ENCODE data around the gene IL37. TPM values are rescaled to one million over a fixed set of nuclear protein-coding genes. Genes with fewer than 3 reads are reported as not detected.

The IL37 gene, protein sequence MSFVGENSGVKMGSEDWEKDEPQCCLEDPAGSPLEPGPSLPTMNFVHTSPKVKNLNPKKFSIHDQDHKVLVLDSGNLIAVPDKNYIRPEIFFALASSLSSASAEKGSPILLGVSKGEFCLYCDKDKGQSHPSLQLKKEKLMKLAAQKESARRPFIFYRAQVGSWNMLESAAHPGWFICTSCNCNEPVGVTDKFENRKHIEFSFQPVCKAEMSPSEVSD
- polyA plus RNA-seq (not detected in 2 replicates), polyA minus RNA-seq (not detected in 2 replicates)

DNA sequence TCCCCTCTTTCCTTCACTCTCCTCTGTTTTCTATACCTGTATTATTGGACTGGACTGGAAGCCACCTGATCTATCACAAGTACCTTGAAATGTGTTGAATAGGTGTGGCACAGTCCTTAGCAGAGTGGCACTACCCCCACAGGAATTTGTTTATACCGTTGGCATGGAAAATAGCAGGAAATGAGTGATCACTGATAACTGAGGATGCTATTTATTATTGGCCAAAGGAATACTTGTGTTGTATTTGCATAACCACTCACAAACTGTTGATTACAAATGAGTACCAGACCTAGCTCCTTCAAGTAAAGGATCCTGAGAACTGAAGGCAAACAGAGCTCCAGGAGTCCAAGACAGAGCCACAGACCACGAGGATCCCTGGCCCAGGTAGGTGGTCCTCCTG is at the start of gene IL37:
IL37 (plus strand) TSS at position 301 of the 400 bp plus-strand sequence. CDS start 1,848 bp downstream, outside the sequence.
- Histone ChIP-seq H3K27ac (ENCODE audit: low read length) (no peak within 1 kb of the TSS), H3K9me3 (ENCODE audit: low read length) (no peaks in the 10 kb centered on the region), H3K9ac (ENCODE audit: low read length) (no peak within 1 kb of the TSS), H3K36me3 (ENCODE audit: insufficient read depth, low read length) (no peaks in the 10 kb centered on the region), H4K20me1 (ENCODE audit: insufficient read depth) (no peaks in the 10 kb centered on the region), H3K9me2 (ENCODE audit: insufficient read depth, low read length) (no peaks in the 10 kb centered on the region), H3K4me2 (ENCODE audit: low read length) (no peak within 1 kb of the TSS), H2AFZ (ENCODE audit: low read depth, low read length) (no peak within 1 kb of the TSS), H3K27me3 (ENCODE audit: insufficient read depth, low read depth, low read length) (no peaks in the 10 kb centered on the region), H3F3A (ENCODE audit: insufficient read depth, low read length, poor library complexity, severe bottlenecking) (no peaks in the 10 kb centered on the region), H3K4me3 (ENCODE audit: low read length) (no peak within 1 kb of the TSS), H3K79me2 (replicated peaks; ENCODE audit: insufficient read depth, low read length) (no peaks in the 10 kb centered on the region)
- no peak for TF ChIP-seq RAD21 (conservative IDR thresholded peaks at IDR 0.05)
- no peak for TF ChIP-seq MXI1 (conservative IDR thresholded peaks at IDR 0.05; ENCODE audit: poor library complexity, severe bottlenecking)
- no peak for TF ChIP-seq TAF1 (IDR thresholded peaks at IDR 0.05; ENCODE audit: low read depth)
- TF ChIP-seq, protein P1, sequence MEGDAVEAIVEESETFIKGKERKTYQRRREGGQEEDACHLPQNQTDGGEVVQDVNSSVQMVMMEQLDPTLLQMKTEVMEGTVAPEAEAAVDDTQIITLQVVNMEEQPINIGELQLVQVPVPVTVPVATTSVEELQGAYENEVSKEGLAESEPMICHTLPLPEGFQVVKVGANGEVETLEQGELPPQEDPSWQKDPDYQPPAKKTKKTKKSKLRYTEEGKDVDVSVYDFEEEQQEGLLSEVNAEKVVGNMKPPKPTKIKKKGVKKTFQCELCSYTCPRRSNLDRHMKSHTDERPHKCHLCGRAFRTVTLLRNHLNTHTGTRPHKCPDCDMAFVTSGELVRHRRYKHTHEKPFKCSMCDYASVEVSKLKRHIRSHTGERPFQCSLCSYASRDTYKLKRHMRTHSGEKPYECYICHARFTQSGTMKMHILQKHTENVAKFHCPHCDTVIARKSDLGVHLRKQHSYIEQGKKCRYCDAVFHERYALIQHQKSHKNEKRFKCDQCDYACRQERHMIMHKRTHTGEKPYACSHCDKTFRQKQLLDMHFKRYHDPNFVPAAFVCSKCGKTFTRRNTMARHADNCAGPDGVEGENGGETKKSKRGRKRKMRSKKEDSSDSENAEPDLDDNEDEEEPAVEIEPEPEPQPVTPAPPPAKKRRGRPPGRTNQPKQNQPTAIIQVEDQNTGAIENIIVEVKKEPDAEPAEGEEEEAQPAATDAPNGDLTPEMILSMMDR (IDR thresholded peaks at IDR 0.05; ENCODE audit: poor library complexity, severe bottlenecking) = no peak
- no peak for TF ChIP-seq SMC3 (conservative IDR thresholded peaks at IDR 0.05; ENCODE audit: poor library complexity)
- TF ChIP-seq, protein P2, sequence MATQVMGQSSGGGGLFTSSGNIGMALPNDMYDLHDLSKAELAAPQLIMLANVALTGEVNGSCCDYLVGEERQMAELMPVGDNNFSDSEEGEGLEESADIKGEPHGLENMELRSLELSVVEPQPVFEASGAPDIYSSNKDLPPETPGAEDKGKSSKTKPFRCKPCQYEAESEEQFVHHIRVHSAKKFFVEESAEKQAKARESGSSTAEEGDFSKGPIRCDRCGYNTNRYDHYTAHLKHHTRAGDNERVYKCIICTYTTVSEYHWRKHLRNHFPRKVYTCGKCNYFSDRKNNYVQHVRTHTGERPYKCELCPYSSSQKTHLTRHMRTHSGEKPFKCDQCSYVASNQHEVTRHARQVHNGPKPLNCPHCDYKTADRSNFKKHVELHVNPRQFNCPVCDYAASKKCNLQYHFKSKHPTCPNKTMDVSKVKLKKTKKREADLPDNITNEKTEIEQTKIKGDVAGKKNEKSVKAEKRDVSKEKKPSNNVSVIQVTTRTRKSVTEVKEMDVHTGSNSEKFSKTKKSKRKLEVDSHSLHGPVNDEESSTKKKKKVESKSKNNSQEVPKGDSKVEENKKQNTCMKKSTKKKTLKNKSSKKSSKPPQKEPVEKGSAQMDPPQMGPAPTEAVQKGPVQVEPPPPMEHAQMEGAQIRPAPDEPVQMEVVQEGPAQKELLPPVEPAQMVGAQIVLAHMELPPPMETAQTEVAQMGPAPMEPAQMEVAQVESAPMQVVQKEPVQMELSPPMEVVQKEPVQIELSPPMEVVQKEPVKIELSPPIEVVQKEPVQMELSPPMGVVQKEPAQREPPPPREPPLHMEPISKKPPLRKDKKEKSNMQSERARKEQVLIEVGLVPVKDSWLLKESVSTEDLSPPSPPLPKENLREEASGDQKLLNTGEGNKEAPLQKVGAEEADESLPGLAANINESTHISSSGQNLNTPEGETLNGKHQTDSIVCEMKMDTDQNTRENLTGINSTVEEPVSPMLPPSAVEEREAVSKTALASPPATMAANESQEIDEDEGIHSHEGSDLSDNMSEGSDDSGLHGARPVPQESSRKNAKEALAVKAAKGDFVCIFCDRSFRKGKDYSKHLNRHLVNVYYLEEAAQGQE (IDR thresholded peaks at IDR 0.05; ENCODE audit: borderline replicate concordance) = no peak
- no peak for TF ChIP-seq POLR2AphosphoS5 (IDR thresholded peaks at IDR 0.05)
- no peak for TF ChIP-seq EZH2 (IDR thresholded peaks at IDR 0.05; ENCODE audit: borderline replicate concordance, insufficient read depth, low read length, poor library complexity, severe bottlenecking)
- TF ChIP-seq EP300 (conservative IDR thresholded peaks at IDR 0.05; ENCODE audit: poor library complexity, severe bottlenecking) = no peak

DNA sequence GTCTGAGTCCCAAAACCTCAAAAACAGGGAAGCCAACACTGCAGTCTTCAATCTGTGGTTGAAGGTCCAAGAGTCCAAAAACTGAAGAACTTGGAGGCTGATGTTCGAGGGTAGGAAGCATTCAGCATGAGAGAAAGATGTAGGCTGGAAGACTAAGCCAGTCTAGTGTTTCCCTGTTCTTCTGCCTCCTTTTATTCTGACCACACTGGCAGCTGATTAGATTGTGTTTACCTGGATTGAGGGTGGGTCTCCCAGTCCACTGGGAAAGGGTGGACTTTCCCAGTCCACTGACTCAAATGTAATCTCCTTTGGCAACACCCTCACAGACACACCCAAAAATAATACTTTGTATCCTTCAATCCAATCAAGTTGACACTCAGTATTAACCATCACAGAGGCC is 46.9 kb upstream of the IL37 start:
- Histone ChIP-seq H4K20me1 (ENCODE audit: insufficient read depth) (no peaks in the 10 kb centered on the region), H3K9ac (ENCODE audit: low read length) (no peak overlapping the region), H3K4me3 (ENCODE audit: low read length) (no peak overlapping the region), H3K79me2 (replicated peaks; ENCODE audit: insufficient read depth, low read length) (no peaks in the 10 kb centered on the region), H3K4me2 (ENCODE audit: low read length) (no peak overlapping the region), H3F3A (ENCODE audit: insufficient read depth, low read length, poor library complexity, severe bottlenecking) (no peaks in the 10 kb centered on the region), H3K27me3 (ENCODE audit: insufficient read depth, low read depth, low read length) (no peaks in the 10 kb centered on the region), H3K9me3 (ENCODE audit: low read length) (no peaks in the 10 kb centered on the region), H3K36me3 (ENCODE audit: insufficient read depth, low read length) (no peaks in the 10 kb centered on the region), H3K27ac (ENCODE audit: low read length) (no peak overlapping the region), H2AFZ (ENCODE audit: low read depth, low read length) (no peak overlapping the region), H3K9me2 (ENCODE audit: insufficient read depth, low read length) (no peaks in the 10 kb centered on the region)
- TF ChIP-seq RAD21 (conservative IDR thresholded peaks at IDR 0.05) (no peak), SMC3 (conservative IDR thresholded peaks at IDR 0.05; ENCODE audit: poor library complexity) (no peak), EP300 (conservative IDR thresholded peaks at IDR 0.05; ENCODE audit: poor library complexity, severe bottlenecking) (no peak), POLR2AphosphoS5 (IDR thresholded peaks at IDR 0.05) (no peak), TAF1 (IDR thresholded peaks at IDR 0.05; ENCODE audit: low read depth) (no peak), EZH2 (IDR thresholded peaks at IDR 0.05; ENCODE audit: borderline replicate concordance, insufficient read depth, low read length, poor library complexity, severe bottlenecking) (no peak), MXI1 (conservative IDR thresholded peaks at IDR 0.05; ENCODE audit: poor library complexity, severe bottlenecking) (no peak)
- TF ChIP-seq, protein P2 (IDR thresholded peaks at IDR 0.05; ENCODE audit: borderline replicate concordance) = no peak
- TF ChIP-seq, protein P1 (IDR thresholded peaks at IDR 0.05; ENCODE audit: poor library complexity, severe bottlenecking) = no peak

Measured in neural cell (in vitro differentiated cells).